HG03439 (cell line): ENCODE measurements around the gene CMPK1.
"Not testable (repeated sequence)": the region's sequence is repeated elsewhere in the genome, so short reads cannot be mapped to it uniquely, and the experiment has no call there.

Experiments
- ATAC-seq: cut with Tn5 transposase; IDR thresholded peaks from one replicate; pipeline ENCODE4 v1.9.1; 2021; ENCODE audit warnings: mild to moderate bottlenecking, moderate library complexity; ENCODE audit not compliant: unreplicated experiment

Gene CMPK1

DNA sequence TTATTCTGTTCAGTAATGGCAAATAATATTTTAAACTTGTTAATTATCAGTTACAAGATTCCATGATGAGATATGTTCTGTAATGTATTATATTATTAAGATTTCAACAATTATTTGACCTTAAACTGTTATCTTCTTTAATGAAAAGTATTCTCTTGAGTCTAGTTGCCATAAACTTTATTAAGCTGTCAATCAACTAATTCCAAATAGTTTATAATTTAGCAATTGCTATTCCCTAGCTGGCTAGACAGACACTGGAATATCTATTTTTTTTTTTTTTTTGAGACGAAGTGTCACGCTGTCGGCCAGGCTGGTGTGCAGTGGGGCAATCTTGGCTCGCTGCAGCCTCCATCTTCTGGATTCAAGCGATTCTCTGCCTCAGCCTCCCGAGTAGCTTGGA lies 3.8 kb downstream of the CMPK1 start:
- ATAC-seq = no peak

DNA sequence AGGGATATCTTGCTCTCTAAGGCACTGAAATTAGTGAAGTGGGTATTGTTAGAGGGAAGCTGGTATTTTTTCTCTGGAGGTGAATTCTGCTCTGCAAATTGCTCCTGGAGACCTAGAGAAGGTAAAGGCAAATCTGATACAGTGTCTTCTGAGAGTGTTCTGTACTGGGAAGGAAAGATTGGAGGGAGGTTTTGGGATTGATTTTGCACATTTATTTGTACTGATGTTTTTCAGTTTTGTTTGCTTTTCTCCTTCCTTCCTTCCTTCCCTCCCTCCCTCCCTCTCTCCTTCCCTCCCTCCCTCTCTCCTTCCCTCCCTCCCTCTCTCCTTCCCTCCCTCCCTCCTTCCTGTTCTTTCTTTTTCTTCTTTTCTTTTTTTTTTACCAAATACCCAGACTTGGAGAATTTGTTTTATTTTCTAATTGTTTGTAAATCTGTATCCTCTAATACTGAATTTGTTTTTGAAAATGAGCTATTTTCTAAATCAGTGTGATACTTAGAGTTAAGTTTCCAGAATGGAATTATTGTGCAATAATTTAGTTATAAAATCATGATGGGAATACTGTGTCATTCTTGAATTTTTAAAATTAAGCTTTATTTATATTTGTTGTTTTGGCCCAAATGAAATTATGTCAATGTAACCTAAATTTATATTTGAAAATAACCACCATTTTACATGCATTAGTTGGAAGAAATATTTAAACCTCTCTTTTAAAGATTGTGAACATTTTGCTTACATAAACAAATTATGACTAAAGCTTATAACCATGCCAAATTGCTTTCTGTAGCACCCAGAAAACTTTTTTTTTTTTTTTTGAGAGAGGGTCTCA lies 4.9 kb downstream of the CMPK1 start:
- ATAC-seq = no peak

- no peak for ATAC-seq
Measured at GRCh38 chr1:47340227-47340626, 6.6 kb downstream of the CMPK1 start.

DNA sequence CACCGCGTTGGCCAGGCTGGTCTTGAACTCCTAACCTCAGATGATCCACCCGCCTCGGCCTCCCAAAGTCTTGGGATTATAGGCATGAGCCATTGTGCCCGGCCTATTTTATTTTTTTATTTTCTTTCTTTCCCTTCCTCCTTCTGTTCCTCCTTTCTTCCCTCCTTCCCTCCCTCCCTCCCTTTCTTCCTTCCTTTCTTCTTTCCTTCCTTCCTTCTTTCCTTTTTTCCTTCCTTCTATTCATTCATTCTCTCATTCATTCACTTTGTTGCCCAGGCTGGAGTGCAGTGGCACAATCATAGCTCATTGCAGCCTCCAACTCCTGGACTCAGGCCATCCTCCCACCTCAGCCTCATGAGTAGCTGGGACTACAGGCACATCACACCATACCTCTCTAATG lies 13.4 kb downstream of the CMPK1 start:
- ATAC-seq = not testable (repeated sequence)

GRCh38 chr1:47347735-47348134 lies 14.1 kb downstream of the CMPK1 start:
- no peak for ATAC-seq

GRCh38 chr1:47348246-47348645 lies 14.7 kb downstream of the CMPK1 start:
- no peak for ATAC-seq

DNA sequence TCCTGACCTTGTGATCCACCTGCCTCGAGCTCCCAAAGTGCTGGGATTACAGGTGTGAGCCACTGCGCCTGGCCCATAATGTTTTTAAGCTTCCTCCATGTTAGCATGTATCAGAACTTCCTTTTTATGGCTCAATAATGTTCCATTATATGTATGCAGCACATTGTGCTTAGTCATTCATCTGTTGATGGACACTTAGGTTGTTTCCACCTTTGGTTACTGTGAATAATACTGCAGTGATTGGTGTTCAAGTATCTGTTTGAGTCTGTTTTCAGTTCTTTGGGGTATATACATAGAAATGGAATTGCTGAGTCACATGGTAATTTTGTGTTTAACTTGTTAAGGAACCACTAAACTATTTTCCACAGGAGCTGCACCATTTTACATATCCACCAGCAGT lies 17.7 kb downstream of the CMPK1 start:
- peak; percentile 79 for ATAC-seq

GRCh38 chr1:47361380-47361779 lies 27.8 kb downstream of the CMPK1 start:
- no peak for ATAC-seq

DNA sequence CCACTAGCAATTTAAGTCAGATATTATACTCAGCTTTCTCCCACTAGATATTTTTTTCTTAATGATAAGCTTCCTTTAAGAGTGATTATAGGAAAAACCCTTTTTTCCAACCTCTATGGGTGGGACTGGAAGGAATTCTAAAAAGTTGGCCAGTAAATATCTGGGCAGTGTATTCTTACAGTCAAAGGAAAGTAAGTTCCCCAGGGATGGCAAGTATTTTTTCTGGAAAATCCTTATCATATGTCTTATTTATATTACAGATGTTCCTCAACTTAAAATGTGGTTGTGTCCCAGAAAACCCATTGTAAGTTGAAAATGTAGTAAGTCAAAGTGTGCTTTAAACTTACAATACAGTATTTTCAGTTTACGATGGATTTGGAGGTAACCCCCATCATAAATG lies 29.2 kb downstream of the CMPK1 start:
- no peak for ATAC-seq

DNA sequence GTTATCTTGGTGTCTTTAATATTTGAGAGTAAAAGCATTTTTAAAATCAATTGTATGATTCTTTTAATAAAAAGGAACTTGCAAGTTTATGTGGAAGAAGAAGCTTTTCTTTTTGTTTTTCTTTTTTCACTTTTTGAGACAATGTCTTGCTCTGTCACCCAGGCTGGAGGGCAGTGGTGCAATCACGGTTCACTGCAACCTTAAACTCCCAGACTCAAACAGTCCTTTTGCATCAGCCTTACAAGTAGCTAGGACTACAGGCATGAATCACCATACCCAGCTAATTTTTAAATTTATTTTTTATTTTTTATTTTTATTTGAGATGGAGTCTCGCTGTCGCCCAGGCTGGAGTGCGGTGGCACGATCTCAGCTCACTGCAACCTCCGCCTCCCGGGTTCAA lies 34.1 kb downstream of the CMPK1 start:
- no peak for ATAC-seq

- no peak for ATAC-seq
Measured at GRCh38 chr1:47371016-47371517, 37.5 kb downstream of the CMPK1 start.

- no peak for ATAC-seq
Measured at GRCh38 chr1:47374501-47374900, 40.9 kb downstream of the CMPK1 start.

DNA sequence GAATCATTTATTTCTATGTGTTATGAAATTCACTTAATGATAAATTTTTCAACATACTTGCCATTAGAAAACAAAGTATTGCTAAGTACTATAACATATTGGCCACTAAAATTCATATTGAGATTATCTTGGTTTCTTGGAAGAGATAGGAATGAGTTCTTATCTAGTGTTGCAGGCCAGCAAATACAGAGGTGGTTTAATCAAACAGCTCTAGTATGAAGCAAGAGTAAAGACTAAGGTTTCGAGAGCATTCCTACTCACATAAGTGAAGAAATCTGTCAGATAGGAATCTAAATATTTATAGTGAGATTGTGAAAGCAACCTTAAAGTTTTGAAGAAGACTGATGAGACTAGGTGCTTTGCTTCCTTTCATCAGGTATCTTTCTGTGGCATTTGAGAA lies 44.6 kb downstream of the CMPK1 start:
- no peak for ATAC-seq

GRCh38 chr1:47380699-47381098 lies 47.1 kb downstream of the CMPK1 start:
- no peak for ATAC-seq

DNA sequence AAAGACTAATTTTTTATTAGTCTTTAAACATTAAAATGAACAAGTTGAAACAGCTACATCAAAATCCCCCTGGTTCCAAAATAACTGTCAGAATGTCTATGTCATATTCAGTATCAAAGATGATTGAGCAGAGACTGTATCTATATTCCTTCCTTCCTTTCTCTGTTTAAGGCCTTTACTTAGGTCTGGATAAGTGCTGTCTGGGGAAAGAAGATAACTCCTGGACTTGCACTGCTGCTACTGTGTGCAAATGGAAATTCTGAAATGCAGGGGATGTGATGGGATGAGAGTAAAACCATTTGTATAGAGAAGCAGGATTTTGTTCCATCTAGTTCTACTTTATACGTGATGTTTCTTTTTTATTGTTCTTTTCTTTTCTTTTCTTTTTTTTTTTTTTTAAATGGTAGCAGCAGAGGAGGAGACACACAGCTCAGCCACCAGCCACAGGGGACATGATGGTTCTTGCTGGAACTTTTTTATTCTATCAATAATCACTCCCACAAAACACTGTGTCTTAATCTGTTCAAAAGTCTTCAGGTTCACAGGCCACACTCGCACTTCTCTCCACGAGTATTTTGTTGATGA lies 48.9 kb downstream of the CMPK1 start:
- no peak for ATAC-seq

- ATAC-seq = no peak
Measured at GRCh38 chr1:47384083-47384482, 50.5 kb downstream of the CMPK1 start.

- no peak for ATAC-seq
Measured at GRCh38 chr1:47385020-47385419, 51.4 kb downstream of the CMPK1 start.

DNA sequence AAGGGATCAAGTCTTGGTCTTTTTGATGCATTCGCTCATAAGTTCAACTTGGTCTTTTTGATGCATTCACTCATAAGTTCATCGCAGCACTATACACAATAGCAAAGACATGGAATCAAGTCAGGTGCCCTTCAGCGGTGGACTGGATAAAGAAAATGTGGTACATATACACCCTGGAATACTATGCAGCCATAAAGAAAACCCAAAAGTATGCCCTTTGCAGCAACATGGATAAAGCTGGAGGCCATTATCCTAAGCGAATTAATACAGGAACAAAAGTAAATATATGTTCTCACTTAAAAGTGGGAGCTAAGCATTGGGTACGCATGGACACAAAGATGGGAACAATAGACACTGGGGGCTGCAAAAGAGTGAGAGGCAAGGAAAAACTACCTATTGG lies 52.7 kb downstream of the CMPK1 start:
- no peak for ATAC-seq

DNA sequence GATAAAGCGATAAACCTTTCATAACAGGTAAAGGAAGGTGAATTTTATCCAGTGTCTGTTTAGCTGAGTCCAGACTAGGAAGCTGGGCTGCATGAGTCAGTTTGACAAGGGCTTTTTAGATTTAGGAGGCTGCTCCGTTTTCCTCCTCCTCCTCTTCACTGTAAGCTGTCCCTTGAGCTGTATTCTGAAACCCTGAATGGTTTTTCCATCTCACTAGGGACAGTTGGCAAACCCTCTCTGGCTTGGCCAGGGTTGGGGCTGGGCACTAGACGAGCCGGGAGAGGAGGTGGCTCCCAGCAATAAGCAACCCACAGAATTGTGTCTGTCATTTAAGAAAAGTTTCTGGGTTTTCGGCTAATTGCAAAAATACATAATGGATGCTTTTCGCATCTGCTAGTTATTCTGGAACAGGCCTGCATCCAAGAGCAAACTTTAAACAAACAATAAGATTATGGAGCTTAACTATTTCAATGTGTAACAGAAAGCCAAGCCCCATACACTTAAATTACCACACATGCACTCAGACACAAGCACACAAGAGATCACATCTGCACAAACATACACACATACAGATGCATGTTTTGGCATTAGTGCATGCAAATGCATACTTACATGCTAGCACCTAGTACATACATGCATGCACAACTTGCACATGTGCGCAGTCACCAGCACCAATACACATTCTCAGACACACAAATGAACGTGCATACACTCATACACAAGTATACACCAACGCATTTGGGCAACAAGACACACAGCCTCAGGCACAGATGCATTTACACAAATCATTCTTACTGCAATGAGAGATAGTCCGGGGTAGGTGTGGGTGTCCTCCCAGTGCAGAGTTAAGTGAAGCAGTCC lies 54.7 kb downstream of the CMPK1 start:
- no peak for ATAC-seq

DNA sequence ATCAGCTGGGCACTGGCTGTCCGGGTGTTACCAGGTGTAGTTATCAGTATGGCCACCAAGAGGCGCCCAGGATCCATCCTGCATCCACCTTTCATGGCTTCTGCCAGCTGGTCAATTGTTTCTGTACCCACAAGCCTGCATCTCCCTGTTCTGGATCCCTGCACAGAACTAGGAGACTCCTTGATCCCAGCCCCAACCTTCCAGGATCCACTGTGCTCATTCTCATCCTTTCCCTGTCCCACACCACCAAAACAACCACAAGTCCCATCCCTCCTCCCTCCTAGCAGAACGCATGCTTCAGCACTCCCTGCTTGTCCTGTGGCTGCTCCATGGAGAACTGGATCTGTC lies 55.3 kb downstream of the CMPK1 start:
- no peak for ATAC-seq

GRCh38 chr1:47389731-47390130 lies 56.1 kb downstream of the CMPK1 start:
- ATAC-seq = no peak

- no peak for ATAC-seq
Measured at GRCh38 chr1:47390843-47391242, 57.3 kb downstream of the CMPK1 start.
